HG03460 (cell line): ENCODE measurements around the gene RPS15.
"Not testable (repeated sequence)": the region's sequence is repeated elsewhere in the genome, so short reads cannot be mapped to it uniquely, and the experiment has no call there.

Experiments used
- ATAC-seq: cut with Tn5 transposase; IDR thresholded peaks from one replicate; pipeline ENCODE4 v1.9.1; 2021; ENCODE audit not compliant: unreplicated experiment

Gene RPS15

GRCh38 chr19:1418951-1419738, 19.1 kb upstream of the RPS15 start:
- no peak for ATAC-seq

GRCh38 chr19:1420085-1420484, 18.1 kb upstream of the RPS15 start:
- ATAC-seq, result not testable (repeated sequence)

GRCh38 chr19:1420590-1420989, 17.6 kb upstream of the RPS15 start:
- no peak for ATAC-seq

DNA sequence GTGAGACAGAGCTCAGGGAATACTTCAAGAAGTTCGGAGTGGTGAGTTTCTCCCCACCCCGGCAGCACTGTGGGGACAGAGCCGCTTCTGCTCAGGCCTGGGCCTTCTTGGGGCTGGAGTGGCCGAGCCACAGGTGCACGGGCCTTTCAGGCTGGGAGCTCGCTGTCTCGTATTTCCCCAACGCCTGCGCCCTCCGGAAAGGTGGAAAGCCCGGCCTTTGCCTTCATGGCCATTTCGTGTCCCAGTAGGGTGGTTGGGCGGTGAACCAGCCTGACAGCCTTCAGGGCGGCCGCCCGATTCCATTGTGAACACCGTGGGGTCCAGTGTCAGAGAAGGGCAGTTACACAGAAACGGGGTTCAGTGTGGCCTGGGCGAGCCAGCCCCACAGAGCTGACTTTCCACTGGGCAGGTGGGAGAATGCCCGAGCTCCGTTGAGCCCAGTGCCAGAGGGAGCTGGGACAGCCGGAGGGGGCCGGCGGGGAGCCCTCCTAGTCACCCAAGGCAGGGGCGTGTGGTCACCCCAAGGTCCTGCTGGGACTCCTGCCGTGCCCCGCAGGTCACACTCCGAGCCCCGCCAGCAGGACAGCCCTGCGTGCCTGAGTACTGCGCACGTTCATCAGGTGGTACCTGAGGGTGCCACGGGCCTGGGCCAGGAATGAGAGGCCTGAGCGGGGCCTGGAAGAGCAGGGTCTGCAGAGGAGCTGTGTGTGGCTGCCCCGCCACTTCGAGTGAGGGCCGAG, 16.8 kb upstream of the RPS15 start:
- no peak for ATAC-seq

- ATAC-seq, result no peak
Observed at GRCh38 chr19:1421958-1422305, 16.3 kb upstream of the RPS15 start.

DNA sequence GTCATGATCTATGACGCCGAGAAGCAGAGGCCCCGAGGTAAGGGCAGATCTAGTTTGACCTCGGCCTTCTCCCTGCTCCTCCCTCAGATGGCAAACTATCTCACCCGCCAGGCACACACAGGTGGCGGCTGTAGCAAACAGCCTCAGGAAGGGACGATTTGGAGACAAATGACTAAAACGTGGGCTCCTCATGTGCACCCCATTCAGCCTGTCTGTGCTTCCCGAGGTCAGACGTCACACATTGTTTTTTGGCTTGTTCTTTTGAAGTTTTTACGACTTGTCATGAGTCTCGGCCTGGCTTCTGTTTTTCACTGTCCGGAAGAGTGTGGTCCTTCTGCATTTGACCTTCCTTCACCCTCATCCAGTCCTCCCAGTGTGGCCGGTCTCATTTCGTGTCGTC, 15.8 kb upstream of the RPS15 start:
- no peak for ATAC-seq

- ATAC-seq, result no peak
Observed at GRCh38 chr19:1422943-1423342, 15.3 kb upstream of the RPS15 start.

DNA sequence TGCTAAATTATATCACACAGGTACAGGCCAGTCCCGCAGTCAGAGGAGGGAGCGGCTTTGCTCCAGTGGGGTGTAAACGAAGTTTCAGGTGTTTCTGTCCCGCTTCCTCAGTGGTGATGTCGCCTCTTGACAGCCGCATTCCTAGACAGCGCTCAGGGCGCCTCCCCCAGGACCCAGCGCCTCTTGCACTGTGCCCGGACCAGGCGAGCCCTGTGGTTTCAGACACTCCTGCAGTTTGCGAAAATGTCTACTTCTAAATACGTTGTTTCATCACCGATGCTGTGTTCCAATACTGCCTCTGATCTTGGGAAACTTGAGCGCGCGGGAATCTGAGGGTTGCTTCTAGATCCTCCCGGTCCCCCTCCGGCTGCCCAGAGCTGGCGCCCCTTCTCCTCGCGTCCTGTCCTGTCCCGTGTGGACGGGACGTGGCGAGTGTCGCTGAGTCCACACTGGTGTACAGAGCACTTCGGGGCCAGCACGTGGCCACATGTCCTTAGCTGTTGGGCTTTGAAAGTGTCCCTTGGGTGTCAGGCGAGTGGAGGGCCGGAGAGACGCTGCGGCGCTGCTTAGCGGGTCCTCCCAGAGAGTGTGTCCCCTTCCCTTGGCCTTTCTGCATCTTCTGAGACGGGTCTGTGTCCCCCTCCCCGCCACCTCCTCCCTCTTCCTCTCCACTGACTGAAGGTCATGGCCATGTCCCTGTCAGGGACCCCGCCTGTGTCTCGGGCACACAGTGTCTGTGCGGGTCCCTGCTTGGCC, 14.6 kb upstream of the RPS15 start:
- no peak for ATAC-seq

- ATAC-seq, result no peak
Observed at GRCh38 chr19:1424192-1424955, 13.8 kb upstream of the RPS15 start.

GRCh38 chr19:1425102-1425837, 12.9 kb upstream of the RPS15 start:
- ATAC-seq, result no peak

DNA sequence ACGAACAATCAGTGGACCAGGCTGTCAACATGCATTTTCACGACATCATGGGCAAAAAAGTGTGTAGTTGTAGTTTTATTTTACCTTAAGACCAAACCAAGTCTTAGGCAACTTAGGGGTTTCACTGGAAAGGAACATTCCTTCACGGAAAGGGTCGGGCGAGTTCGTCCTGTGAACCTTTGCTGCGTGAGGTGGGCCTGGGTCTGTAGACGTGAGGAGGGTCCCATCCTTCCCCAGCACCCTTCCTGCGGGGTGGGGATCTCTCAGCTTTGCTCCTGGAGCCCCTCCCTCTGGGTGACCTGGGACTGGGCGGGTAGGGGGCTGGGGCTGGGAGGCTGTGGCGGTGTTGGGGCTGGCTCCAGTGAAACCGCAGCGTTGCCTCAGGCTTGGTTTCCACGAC, 12.3 kb upstream of the RPS15 start:
- ATAC-seq, result no peak

DNA sequence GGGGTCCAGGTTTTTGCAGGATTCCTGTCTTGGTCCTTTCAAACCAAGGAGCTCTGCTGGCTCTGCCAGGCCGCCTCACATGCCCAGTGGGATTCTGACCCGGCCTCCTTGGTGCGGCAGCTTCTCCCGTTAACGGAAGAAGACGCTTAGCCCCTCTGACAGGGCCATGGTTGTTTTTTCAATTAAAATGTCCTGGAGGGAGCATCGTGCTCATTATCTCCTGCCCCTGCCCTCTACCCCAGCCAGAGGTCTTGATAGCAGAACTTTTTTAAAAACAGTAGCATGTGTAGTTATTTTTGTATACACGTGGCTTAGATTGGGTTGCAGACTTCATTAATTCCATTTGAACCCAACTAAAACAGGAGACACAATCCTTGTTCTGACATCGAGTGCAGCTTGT, 11.5 kb upstream of the RPS15 start:
- no peak for ATAC-seq

GRCh38 chr19:1427221-1427920, 10.8 kb upstream of the RPS15 start:
- no peak for ATAC-seq

- ATAC-seq, result no peak
Observed at GRCh38 chr19:1428738-1429391, 9.3 kb upstream of the RPS15 start.

DNA sequence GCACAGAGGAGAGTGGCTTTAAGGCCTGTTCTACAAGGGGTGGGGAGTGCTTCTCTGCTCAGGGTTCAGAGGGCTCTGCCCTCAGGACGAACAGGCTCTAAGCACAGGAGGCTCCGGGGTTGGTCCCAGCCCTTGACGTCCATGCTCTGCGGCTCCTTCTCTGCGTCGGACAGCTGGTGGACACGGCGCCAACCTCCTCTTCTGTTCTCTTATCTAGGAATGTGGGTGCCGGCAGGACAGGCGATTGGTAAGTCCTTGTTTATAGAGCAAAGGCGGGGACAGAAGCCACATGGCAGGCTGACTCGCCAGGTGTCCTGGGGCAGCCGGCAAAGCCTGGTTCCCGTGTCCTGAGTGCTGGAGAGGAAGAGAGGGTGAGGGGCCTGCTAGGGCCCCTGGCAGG, 8.4 kb upstream of the RPS15 start:
- no peak for ATAC-seq

DNA sequence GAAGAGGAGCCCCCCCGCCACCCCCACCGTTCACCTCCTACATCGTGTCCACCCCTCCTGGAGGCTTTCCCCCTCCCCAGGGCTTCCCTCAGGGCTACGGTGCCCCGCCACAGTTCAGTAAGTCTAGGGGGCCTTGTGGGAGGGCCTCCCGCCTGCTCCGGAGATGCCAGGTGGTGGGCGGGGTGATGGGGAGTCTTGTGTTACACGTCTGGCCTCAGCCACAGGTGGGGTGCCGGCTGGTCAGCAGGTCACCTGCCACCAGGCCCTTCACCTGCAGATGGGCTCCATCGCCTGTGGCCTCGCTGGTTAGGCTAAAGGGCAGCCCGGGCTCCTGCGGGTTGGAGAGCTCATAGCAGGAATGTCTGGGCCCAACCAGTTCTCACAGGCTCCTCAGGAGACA, 8.0 kb upstream of the RPS15 start:
- ATAC-seq, result no peak

- no peak for ATAC-seq
Observed at GRCh38 chr19:1431759-1432506, 6.3 kb upstream of the RPS15 start.

DNA sequence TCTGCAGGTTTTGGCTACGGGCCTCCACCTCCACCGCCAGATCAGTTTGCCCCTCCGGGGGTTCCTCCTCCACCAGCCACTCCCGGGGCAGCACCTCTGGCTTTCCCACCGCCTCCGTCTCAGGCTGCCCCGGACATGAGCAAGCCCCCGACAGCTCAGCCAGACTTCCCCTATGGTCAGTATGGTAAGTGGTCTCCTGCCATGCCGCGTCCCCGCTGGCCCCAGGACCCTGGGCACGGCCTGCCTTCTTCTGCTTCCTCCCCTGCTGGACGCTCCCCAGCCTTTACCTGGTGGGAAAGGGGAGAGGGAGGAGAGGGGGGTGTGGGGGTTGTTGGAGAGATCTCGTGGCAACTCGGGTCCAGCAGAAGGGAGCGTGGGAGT, 5.7 kb upstream of the RPS15 start:
- no peak for ATAC-seq
